Esophagus muscularis mucosa (tissue), 4 donors: ENCODE results near the gene C1orf185.

ENCODE experiments used
- CTCF ChIP-seq, 3 experiments: fragments of 200-600 bp in 2 of 3; fragments of 450-650 bp in 1 of 3; sonication (generic) in 2 of 3; IDR thresholded peaks; one replicate each; pipeline ENCODE4 v1.5.1; 2017 to 2019; ENCODE audit warnings: antibody characterized with exemption in 3 of 3, mild to moderate bottlenecking in 2 of 3, moderate library complexity in 1 of 3
- EP300 ChIP-seq: sonication (generic); formaldehyde crosslinking; IDR thresholded peaks from one replicate; pipeline ENCODE4 v1.6.1; 2017; ENCODE audit warnings: antibody characterized with exemption
- POLR2A ChIP-seq: fragments of 450-650 bp; IDR thresholded peaks from one replicate; pipeline ENCODE4 v1.6.1; 2017; ENCODE audit warnings: antibody characterized with exemption, moderate library complexity, mild to moderate bottlenecking, low read depth
- POLR2AphosphoS5 ChIP-seq, 2 donors: sonication (generic); formaldehyde crosslinking; IDR thresholded peaks; one replicate each; pipeline ENCODE4 v1.6.1; 2017; ENCODE audit warnings: antibody characterized with exemption in 2 of 2

DNA sequence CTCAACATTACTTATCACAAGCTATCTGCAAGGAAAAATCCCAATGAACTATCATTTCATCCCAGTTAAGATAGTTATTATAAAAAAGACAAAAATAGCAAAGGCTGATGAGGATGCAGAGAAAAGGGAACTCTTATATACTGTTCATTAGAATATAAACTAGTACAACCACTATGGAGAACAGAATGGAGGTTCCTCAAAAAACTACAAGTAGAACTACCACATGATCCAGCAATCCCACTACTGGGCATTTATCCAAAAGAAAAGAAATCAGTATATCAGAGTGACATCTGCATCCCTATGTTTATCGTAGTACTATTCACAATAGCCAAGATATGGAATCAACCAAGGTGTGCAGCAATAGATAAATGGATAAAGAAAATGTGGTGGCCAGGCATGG is 4.9 kb upstream of the C1orf185 start:
- TF ChIP-seq CTCF (IDR thresholded peaks at IDR 0.05) (no peak), POLR2A (no peak), POLR2AphosphoS5 (IDR thresholded peaks at IDR 0.05) (no peak), EP300 (no peak)
